ENCODE results near the gene ARID3A.

DNA sequence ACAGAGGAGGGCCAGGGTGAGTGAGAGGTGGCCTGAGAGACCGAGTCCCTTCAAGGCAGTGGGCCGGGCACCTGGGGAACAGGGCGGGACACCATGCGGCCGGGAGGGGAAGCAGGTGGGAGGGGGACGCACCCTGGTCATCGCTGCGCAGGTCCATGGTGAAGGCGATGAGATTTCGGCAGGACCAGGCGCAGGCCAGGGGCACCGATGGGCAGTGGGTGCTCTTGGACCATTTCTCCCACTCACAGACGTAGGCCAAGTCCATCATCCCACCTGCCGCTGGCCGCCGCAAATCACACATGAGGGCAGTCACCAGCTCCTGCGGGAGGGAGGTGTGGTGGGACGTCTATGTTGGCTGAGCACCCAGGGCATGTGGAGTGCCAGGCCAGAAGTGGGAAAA lies 35.0 kb upstream of the ARID3A start:
- TF ChIP-seq, protein P1, sequence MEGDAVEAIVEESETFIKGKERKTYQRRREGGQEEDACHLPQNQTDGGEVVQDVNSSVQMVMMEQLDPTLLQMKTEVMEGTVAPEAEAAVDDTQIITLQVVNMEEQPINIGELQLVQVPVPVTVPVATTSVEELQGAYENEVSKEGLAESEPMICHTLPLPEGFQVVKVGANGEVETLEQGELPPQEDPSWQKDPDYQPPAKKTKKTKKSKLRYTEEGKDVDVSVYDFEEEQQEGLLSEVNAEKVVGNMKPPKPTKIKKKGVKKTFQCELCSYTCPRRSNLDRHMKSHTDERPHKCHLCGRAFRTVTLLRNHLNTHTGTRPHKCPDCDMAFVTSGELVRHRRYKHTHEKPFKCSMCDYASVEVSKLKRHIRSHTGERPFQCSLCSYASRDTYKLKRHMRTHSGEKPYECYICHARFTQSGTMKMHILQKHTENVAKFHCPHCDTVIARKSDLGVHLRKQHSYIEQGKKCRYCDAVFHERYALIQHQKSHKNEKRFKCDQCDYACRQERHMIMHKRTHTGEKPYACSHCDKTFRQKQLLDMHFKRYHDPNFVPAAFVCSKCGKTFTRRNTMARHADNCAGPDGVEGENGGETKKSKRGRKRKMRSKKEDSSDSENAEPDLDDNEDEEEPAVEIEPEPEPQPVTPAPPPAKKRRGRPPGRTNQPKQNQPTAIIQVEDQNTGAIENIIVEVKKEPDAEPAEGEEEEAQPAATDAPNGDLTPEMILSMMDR (IDR thresholded peaks at IDR 0.05) = no peak
- TF ChIP-seq CREM (CRISPR knock-in tag; IDR thresholded peaks at IDR 0.05) (no peak), FOXP1 (CRISPR knock-in tag; IDR thresholded peaks at IDR 0.05; ENCODE audit: borderline replicate concordance) (no peak), GABPB1 (CRISPR knock-in tag; IDR thresholded peaks at IDR 0.05) (no peak), JUN (CRISPR knock-in tag; IDR thresholded peaks at IDR 0.05) (no peak), FOXK1 (CRISPR knock-in tag; IDR thresholded peaks at IDR 0.05) (no peak), ATF1 (CRISPR knock-in tag; IDR thresholded peaks at IDR 0.05) (no peak), NR1H2 (CRISPR knock-in tag; IDR thresholded peaks at IDR 0.05) (no peak), RORB (CRISPR knock-in tag; IDR thresholded peaks at IDR 0.05) (no peak), SP1 (CRISPR knock-in tag; conservative IDR thresholded peaks at IDR 0.05) (no peak), NR2C2 (CRISPR knock-in tag; IDR thresholded peaks at IDR 0.05) (no peak), FOXJ3 (CRISPR knock-in tag; IDR thresholded peaks at IDR 0.05; ENCODE audit: borderline replicate concordance) (no peak)
- TF ChIP-seq, protein P2, sequence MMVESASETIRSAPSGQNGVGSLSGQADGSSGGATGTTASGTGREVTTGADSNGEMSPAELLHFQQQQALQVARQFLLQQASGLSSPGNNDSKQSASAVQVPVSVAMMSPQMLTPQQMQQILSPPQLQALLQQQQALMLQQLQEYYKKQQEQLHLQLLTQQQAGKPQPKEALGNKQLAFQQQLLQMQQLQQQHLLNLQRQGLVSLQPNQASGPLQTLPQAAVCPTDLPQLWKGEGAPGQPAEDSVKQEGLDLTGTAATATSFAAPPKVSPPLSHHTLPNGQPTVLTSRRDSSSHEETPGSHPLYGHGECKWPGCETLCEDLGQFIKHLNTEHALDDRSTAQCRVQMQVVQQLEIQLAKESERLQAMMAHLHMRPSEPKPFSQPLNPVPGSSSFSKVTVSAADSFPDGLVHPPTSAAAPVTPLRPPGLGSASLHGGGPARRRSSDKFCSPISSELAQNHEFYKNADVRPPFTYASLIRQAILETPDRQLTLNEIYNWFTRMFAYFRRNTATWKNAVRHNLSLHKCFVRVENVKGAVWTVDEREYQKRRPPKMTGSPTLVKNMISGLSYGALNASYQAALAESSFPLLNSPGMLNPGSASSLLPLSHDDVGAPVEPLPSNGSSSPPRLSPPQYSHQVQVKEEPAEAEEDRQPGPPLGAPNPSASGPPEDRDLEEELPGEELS (CRISPR knock-in tag; IDR thresholded peaks at IDR 0.05) = no peak
- TF ChIP-seq, protein P3, sequence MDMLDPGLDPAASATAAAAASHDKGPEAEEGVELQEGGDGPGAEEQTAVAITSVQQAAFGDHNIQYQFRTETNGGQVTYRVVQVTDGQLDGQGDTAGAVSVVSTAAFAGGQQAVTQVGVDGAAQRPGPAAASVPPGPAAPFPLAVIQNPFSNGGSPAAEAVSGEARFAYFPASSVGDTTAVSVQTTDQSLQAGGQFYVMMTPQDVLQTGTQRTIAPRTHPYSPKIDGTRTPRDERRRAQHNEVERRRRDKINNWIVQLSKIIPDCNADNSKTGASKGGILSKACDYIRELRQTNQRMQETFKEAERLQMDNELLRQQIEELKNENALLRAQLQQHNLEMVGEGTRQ (CRISPR knock-in tag; IDR thresholded peaks at IDR 0.05) = no peak

All from WTC11 (cell line).